ENCODE results near the gene POMGNT2.

GRCh38 chr3:43053291-43053690 is 52.6 kb downstream of the POMGNT2 start:
- TF ChIP-seq EZH2 (IDR thresholded peaks at IDR 0.05; ENCODE audit: borderline replicate concordance, insufficient read depth, low read depth, low read length, poor library complexity, severe bottlenecking) (no peak), CTCF (IDR thresholded peaks at IDR 0.05) (no peak)
